AML-193 (cell line): ENCODE measurements around the gene DDX10.
"Not testable (repeated sequence)": the region's sequence is repeated elsewhere in the genome, so short reads cannot be mapped to it uniquely, and the experiment has no call there.

Experiments used
- DNase-seq, 2 experiments: peaks; one replicate each; lab custom pipeline; 2025; lab: John Stamatoyannopoulos, UW

Gene DDX10

GRCh38 chr11:108823960-108824359 is 159.1 kb downstream of the DDX10 start:
- not testable (repeated sequence) for DNase-seq

- no peak for DNase-seq
These were observed 159.7 kb downstream of the DDX10 start for GRCh38 chr11:108824545-108824944.

GRCh38 chr11:108825381-108825780 is 160.5 kb downstream of the DDX10 start:
- no peak for DNase-seq

- no peak for DNase-seq
These were observed 161.3 kb downstream of the DDX10 start for GRCh38 chr11:108826136-108826535.

- no peak for DNase-seq
These were observed 170.8 kb downstream of the DDX10 start for GRCh38 chr11:108835624-108836023.

GRCh38 chr11:108836541-108836940 is 171.7 kb downstream of the DDX10 start:
- DNase-seq: no peak

GRCh38 chr11:108838102-108838791 is 173.4 kb downstream of the DDX10 start:
- no peak for DNase-seq

GRCh38 chr11:108838792-108839105 is 173.9 kb downstream of the DDX10 start:
- DNase-seq: peak; percentile 35 to 55

GRCh38 chr11:108846009-108846408 is 181.1 kb downstream of the DDX10 start:
- DNase-seq: no peak

GRCh38 chr11:108847298-108847990 is 182.6 kb downstream of the DDX10 start:
- no peak for DNase-seq

- no peak for DNase-seq
These were observed 186.9 kb downstream of the DDX10 start for GRCh38 chr11:108851781-108852180.

GRCh38 chr11:108852701-108853100 is 187.8 kb downstream of the DDX10 start:
- no peak for DNase-seq

- DNase-seq: no peak
These were observed 188.3 kb downstream of the DDX10 start for GRCh38 chr11:108853151-108853550.

- no peak for DNase-seq
These were observed 189.0 kb downstream of the DDX10 start for GRCh38 chr11:108853864-108854263.

GRCh38 chr11:108854346-108854745 is 189.5 kb downstream of the DDX10 start:
- no peak for DNase-seq

- no peak for DNase-seq
These were observed 192.5 kb downstream of the DDX10 start for GRCh38 chr11:108857382-108857781.

- no peak for DNase-seq
These were observed 193.8 kb downstream of the DDX10 start for GRCh38 chr11:108858622-108859021.

- DNase-seq: no peak
These were observed 194.6 kb downstream of the DDX10 start for GRCh38 chr11:108859510-108859909.

- DNase-seq: no peak
These were observed 198.7 kb downstream of the DDX10 start for GRCh38 chr11:108863528-108863927.

GRCh38 chr11:108865406-108865805 is 200.5 kb downstream of the DDX10 start:
- DNase-seq: no peak

GRCh38 chr11:108866781-108867180 is 201.9 kb downstream of the DDX10 start:
- no peak for DNase-seq

GRCh38 chr11:108870373-108871020 is 205.6 kb downstream of the DDX10 start:
- no peak for DNase-seq

GRCh38 chr11:108871152-108871551 is 206.3 kb downstream of the DDX10 start:
- peak; percentile 16 to 23 for DNase-seq
